OCI-LY7 (cell line): ENCODE measurements around the gene MTNR1B. TPM values are rescaled to one million over a fixed set of nuclear protein-coding genes. Genes with fewer than 3 reads are reported as not detected.

Experiments
- BruUV-seq: library from RNA; stranded (reverse); fragments of 400-500 nt; replicated peaks from 2 replicates; lab custom pipeline; 2021; lab: Mats Ljungman, UMichigan
- CTCF ChIA-PET: fragments of 300-600 bp; sonication (Branson Sonifier 250); formaldehyde crosslinking; loops from one replicate; lab custom pipeline; 2022; ENCODE audit warnings: antibody characterized with exemption; ENCODE audit not compliant: unreplicated experiment; lab: Charles Lee
- POLR2A ChIA-PET: fragments of 300-600 bp; sonication (Branson Sonifier 250); formaldehyde crosslinking; loops from one replicate; lab custom pipeline; 2022; ENCODE audit warnings: antibody characterized with exemption; lab: Charles Lee
- DNase-seq: peaks from one replicate; pipeline ENCODE4 v3.0.0-alpha.2; 2015; ENCODE audit warnings: low spot score
- H2AFZ ChIP-seq: fragments of 200-600 bp; sonication (generic), shearing (Covaris generic); 2 replicates; pipeline ENCODE4 v1.6.1; 2014; ENCODE audit warnings: mild to moderate bottlenecking, antibody characterized with exemption, low read length, moderate library complexity
- H3K27ac ChIP-seq: fragments of 200-600 bp; sonication (generic); 2 replicates; pipeline ENCODE4 v1.5.1; 2014; ENCODE audit warnings: mixed run types, low read depth, mild to moderate bottlenecking, moderate library complexity, low read length, inconsistent platforms; ENCODE audit not compliant: poor library complexity, severe bottlenecking
- H3K36me3 ChIP-seq: fragments of 200-600 bp; sonication (generic); 2 replicates; pipeline ENCODE4 v1.6.1; 2014; ENCODE audit warnings: mild to moderate bottlenecking, antibody characterized with exemption, low read length, moderate library complexity, mixed read lengths; ENCODE audit not compliant: insufficient read depth
- H3K4me1 ChIP-seq: fragments of 200-600 bp; sonication (generic); 2 replicates; pipeline ENCODE4 v1.5.1; 2014; ENCODE audit warnings: mild to moderate bottlenecking, low read length; ENCODE audit not compliant: insufficient read depth, poor library complexity, severe bottlenecking
- H3K4me2 ChIP-seq: fragments of 200-600 bp; sonication (generic); 2 replicates; pipeline ENCODE4 v1.6.1; 2014; ENCODE audit warnings: mild to moderate bottlenecking, low read length
- H3K4me3 ChIP-seq: fragments of 200-600 bp; sonication (generic); 2 replicates; pipeline ENCODE4 v1.5.1; 2014; ENCODE audit warnings: mild to moderate bottlenecking, low read depth, low read length; ENCODE audit not compliant: poor library complexity, severe bottlenecking
- H3K79me2 ChIP-seq: fragments of 200-600 bp; sonication (generic); 2 replicates; pipeline ENCODE4 v1.6.1; 2016; ENCODE audit warnings: low read depth, mild to moderate bottlenecking, low read length, moderate library complexity, mixed read lengths; ENCODE audit not compliant: insufficient read depth
- H3K9me2 ChIP-seq: fragments of 200-600 bp; sonication (generic); 2 replicates; pipeline ENCODE4 v1.6.1; 2016; ENCODE audit warnings: mild to moderate bottlenecking, low read length, mixed read lengths; ENCODE audit not compliant: insufficient read depth
- H3K9me3 ChIP-seq: fragments of 200-600 bp; sonication (generic); 2 replicates; pipeline ENCODE4 v1.6.1; 2014; ENCODE audit warnings: mild to moderate bottlenecking, mixed run types, low read length, mixed read lengths
- H4K20me1 ChIP-seq: fragments of 200-600 bp; sonication (generic); 2 replicates; pipeline ENCODE4 v1.6.1; 2014; ENCODE audit warnings: mild to moderate bottlenecking, antibody characterized with exemption, low read length, moderate library complexity, mixed read lengths; ENCODE audit not compliant: insufficient read depth
- CTCF ChIP-seq: fragments of 200-600 bp; sonication (generic); conservative IDR thresholded peaks from 2 replicates; pipeline ENCODE4 v1.5.1; 2014; ENCODE audit warnings: mild to moderate bottlenecking, antibody characterized with exemption, low read length, moderate library complexity, mixed read lengths
- EZH2phosphoT487 ChIP-seq: fragments of 200-600 bp; sonication (generic); IDR thresholded peaks from 2 replicates; pipeline ENCODE4 v1.6.1; 2018; ENCODE audit warnings: low read depth, borderline replicate concordance, mild to moderate bottlenecking, mixed run types, antibody characterized with exemption, low read length, moderate library complexity, mixed read lengths
- intact Hi-C: fragments of 100-400 bp; cut with micrococcal nuclease; formaldehyde crosslinking; loops from one replicate; pipeline ENCODE4 v1.10.0; 2022; ENCODE audit not compliant: unreplicated experiment
- total RNA-seq, 2 experiments: library from RNA; depleted of rRNA in 1 of 2; stranded (reverse); fragments of >200 nt in 1 of 2; shearing (Covaris generic) in 1 of 2; gene quantifications; 2 replicates each; pipeline ENCODE4 v1.2.3, GENCODE V29; 2014 to 2022

The MTNR1B gene
- total RNA-seq, 2 experiments from 2014 or later, result not detected

GRCh38 chr11:93025558-93026255, 56.3 kb downstream of the MTNR1B start:
- Histone ChIP-seq H3K4me2 (no peak overlapping the region), H3K4me1 (no peaks in the 10 kb centered on the region), H4K20me1 (no peaks in the 10 kb centered on the region), H3K9me3 (no peaks in the 10 kb centered on the region), H3K79me2 (no peaks in the 10 kb centered on the region), H3K36me3 (no peaks in the 10 kb centered on the region), H2AFZ (no peak overlapping the region), H3K27ac (no peak overlapping the region), H3K4me3 (no peak overlapping the region), H3K9me2 (no peaks in the 10 kb centered on the region)
- POLR2A ChIA-PET, result interaction anchor here (1.3 kb wide), 1 partner anchor 68 kb away, joined by 3 read pairs; no protein-coding TSS in a partner anchor
- BruUV-seq, result no TSS peak
- TF ChIP-seq EZH2phosphoT487, result no peak
- no peak for TF ChIP-seq CTCF
- CTCF ChIA-PET, result no interaction called here
- intact Hi-C loops, result no loop called here
- no peak for DNase-seq

DNA sequence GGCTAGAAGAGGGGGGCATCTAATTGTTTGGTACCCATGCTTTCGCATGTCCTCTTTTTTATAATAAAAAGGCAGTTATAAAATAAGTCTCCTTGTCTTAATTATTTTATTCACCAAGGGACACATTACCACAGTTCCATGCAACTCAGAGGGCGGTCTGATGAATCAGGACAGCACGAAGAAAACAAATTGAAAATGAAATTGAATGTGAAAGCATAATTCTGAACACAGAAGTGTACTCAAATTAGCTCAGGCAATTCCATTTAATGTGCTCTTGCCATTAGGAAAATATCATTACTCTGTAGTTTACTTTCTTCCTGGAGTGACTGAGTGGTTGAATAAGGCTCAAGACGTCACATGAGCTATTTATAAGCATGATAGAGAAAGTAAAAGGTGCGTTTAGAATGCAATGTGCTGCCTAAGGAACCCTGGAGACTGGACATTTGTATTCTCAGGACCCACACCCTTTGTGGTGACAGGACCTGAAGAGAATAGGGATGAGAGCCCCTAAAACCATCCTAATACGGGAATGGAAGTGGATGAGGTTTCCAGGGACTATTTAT, 59.6 kb downstream of the MTNR1B start:
- no peak for TF ChIP-seq EZH2phosphoT487
- no peak for TF ChIP-seq CTCF
- H3K27ac ChIP-seq, result no peak overlapping the region
- intact Hi-C loops, result no loop called here
- no peaks in the 10 kb centered on the region for H3K9me3 ChIP-seq
- BruUV-seq, result no TSS peak
- H3K4me1 ChIP-seq, result no peaks in the 10 kb centered on the region
- no peaks in the 10 kb centered on the region for H3K36me3 ChIP-seq
- ChIA-PET CTCF (no interaction called here), POLR2A (no interaction called here)
- H3K79me2 ChIP-seq, result no peaks in the 10 kb centered on the region
- H2AFZ ChIP-seq, result no peak overlapping the region
- H3K4me2 ChIP-seq, result no peak overlapping the region
- no peak for DNase-seq
- H4K20me1 ChIP-seq, result no peaks in the 10 kb centered on the region
- H3K9me2 ChIP-seq, result no peaks in the 10 kb centered on the region
- no peak overlapping the region for H3K4me3 ChIP-seq

- no TSS peak for BruUV-seq
- Histone ChIP-seq H2AFZ (no peak overlapping the region), H3K9me2 (no peaks in the 10 kb centered on the region), H3K4me3 (no peak overlapping the region), H3K9me3 (no peaks in the 10 kb centered on the region), H3K79me2 (no peaks in the 10 kb centered on the region), H3K4me2 (no peak overlapping the region), H3K4me1 (no peaks in the 10 kb centered on the region), H3K36me3 (no peaks in the 10 kb centered on the region), H4K20me1 (no peaks in the 10 kb centered on the region), H3K27ac (no peak overlapping the region)
- POLR2A ChIA-PET, result no interaction called here
- CTCF ChIA-PET, result no interaction called here
- no peak for DNase-seq
- intact Hi-C loops, result no loop called here
- TF ChIP-seq EZH2phosphoT487 (no peak), CTCF (no peak)
These were observed 61.9 kb downstream of the MTNR1B start for GRCh38 chr11:93031386-93031785.
